Liver (tissue), 9 donors: Measurements from ENCODE around the gene JAG2. TPM values are rescaled to one million over a fixed set of nuclear protein-coding genes. Genes with fewer than 3 reads are reported as not detected.
A peak's percentile ranks its signal among the peaks of the same experiment; 100 is the strongest.

Experiments used
- DNase-seq: peaks from one replicate; pipeline ENCODE4 v3.0.0-alpha.2; 2017; ENCODE audit warnings: low spot score
- H3K27ac ChIP-seq, 2 donors: one replicate each; pipeline ENCODE4 v1.7.0; 2013; ENCODE audit warnings: inconsistent platforms in 2 of 2, low read length in 2 of 2, control low read depth in 1 of 2, low read depth in 1 of 2, mild to moderate bottlenecking in 1 of 2
- H3K27me3 ChIP-seq, 4 donors: one replicate each; pipeline versions ENCODE4 v1.6.1 to v1.7.0; 2013; ENCODE audit warnings: low read length in 3 of 4, inconsistent platforms in 1 of 4, mild to moderate bottlenecking in 1 of 4, moderate library complexity in 1 of 4; ENCODE audit not compliant: control insufficient read depth in 4 of 4, insufficient read depth in 4 of 4
- H3K36me3 ChIP-seq, 4 donors: one replicate each; pipeline versions ENCODE4 v1.6.1 to v1.7.0; 2013; ENCODE audit warnings: low read length in 3 of 4, mild to moderate bottlenecking in 3 of 4, low read depth in 1 of 4, moderate library complexity in 1 of 4; ENCODE audit not compliant: control insufficient read depth in 4 of 4, insufficient read depth in 3 of 4
- H3K4me1 ChIP-seq, 4 donors: one replicate each; pipeline versions ENCODE4 v1.6.1 to v1.7.0; 2013; ENCODE audit warnings: low read length in 3 of 4, mild to moderate bottlenecking in 3 of 4, moderate library complexity in 1 of 4; ENCODE audit not compliant: control insufficient read depth in 4 of 4, insufficient read depth in 4 of 4
- H3K4me3 ChIP-seq, 3 donors: one replicate each; pipeline versions ENCODE4 v1.6.1 to v1.7.0; 2013; ENCODE audit warnings: low read length in 3 of 3, control low read depth in 1 of 3, low read depth in 1 of 3, mild to moderate bottlenecking in 1 of 3
- H3K9ac ChIP-seq, 2 donors: one replicate each; pipeline ENCODE4 v1.7.0; 2013; ENCODE audit warnings: low read length in 2 of 2, mild to moderate bottlenecking in 2 of 2, moderate library complexity in 2 of 2, control low read depth in 1 of 2, low read depth in 1 of 2
- H3K9me3 ChIP-seq, 4 donors: one replicate each; pipeline versions ENCODE4 v1.6.1 to v1.7.0; 2013; ENCODE audit warnings: low read length in 3 of 4; ENCODE audit not compliant: control insufficient read depth in 4 of 4
- ATF3 ChIP-seq: IDR thresholded peaks from 2 replicates; pipeline ENCODE4 v1.6.1; 2016; ENCODE audit warnings: antibody characterized with exemption
- CTCF ChIP-seq: fragments of 150-350 bp; IDR thresholded peaks from 2 replicates; pipeline ENCODE4 v1.5.1; 2017; ENCODE audit warnings: improper control_type of control experiment, low read depth, low read length; ENCODE audit not compliant: missing input control
- EGR1 ChIP-seq, 2 donors: IDR thresholded peaks; 2 replicates each; pipeline ENCODE4 v1.6.1; 2016 to 2018; ENCODE audit warnings: antibody characterized with exemption in 2 of 2, low read depth in 2 of 2
- FOXA1 ChIP-seq: IDR thresholded peaks from 2 replicates; pipeline ENCODE4 v1.6.1; 2016; ENCODE audit warnings: antibody characterized with exemption
- FOXA2 ChIP-seq: IDR thresholded peaks from 2 replicates; pipeline ENCODE4 v1.6.1; 2016; ENCODE audit warnings: antibody characterized with exemption
- GABPA ChIP-seq, 2 donors: IDR thresholded peaks in 1 of 2; conservative IDR thresholded peaks in 1 of 2; 2 replicates each; pipeline ENCODE4 v1.6.1; 2016; ENCODE audit warnings: antibody characterized with exemption in 2 of 2, mild to moderate bottlenecking in 1 of 2, moderate library complexity in 1 of 2
- HNF4A ChIP-seq, 2 donors: conservative IDR thresholded peaks; 2 replicates each; pipeline ENCODE4 v1.6.1; 2016; ENCODE audit warnings: antibody characterized with exemption in 2 of 2, mild to moderate bottlenecking in 2 of 2
- HNF4G ChIP-seq: IDR thresholded peaks from 2 replicates; pipeline ENCODE4 v1.6.1; 2016; ENCODE audit warnings: antibody characterized with exemption
- MAX ChIP-seq: IDR thresholded peaks from 2 replicates; pipeline ENCODE4 v1.6.1; 2016; ENCODE audit warnings: antibody characterized with exemption
- RAD21 ChIP-seq, 2 donors: IDR thresholded peaks; 2 replicates each; pipeline ENCODE4 v1.6.1; 2016; ENCODE audit warnings: antibody characterized with exemption in 2 of 2, mild to moderate bottlenecking in 2 of 2
- REST ChIP-seq: IDR thresholded peaks from 2 replicates; pipeline ENCODE4 v1.6.1; 2016; ENCODE audit warnings: antibody characterized with exemption, mild to moderate bottlenecking
- YY1 ChIP-seq: IDR thresholded peaks from 2 replicates; pipeline ENCODE4 v1.6.1; 2016; ENCODE audit warnings: antibody characterized with exemption, mild to moderate bottlenecking
- WGBS: extraction: QIAGEN DNeasy Blood & Tissue Kit; methylation state at CpG from one replicate; pipeline ENCODE4 v1.1.7; 2013; 5-methylcytosine and 5-hydroxymethylcytosine counted together
- polyA plus RNA-seq, 2 donors: library from polyadenylated mRNA; stranded (reverse) in 1 of 2; unstranded in 1 of 2; fragments of 200-250 nt in 1 of 2; fragments of >200 nt in 1 of 2; fragmentation: Nextera tagmentation in 1 of 2; extraction: Ambion mirVana in 1 of 2; gene quantifications; one replicate each; pipeline versions ENCODE4 v1.2.1 to v1.2.3, GENCODE V29; 2013 to 2015
- total RNA-seq, 2 donors: library from RNA; depleted of rRNA; stranded (reverse); fragments of >200 nt; gene quantifications; one replicate each; pipeline ENCODE4 v1.2.3, GENCODE V29; 2014
- donor health status: healthy.
- donor health status: healthy.
- donor health status: healthy.
- donor health status: healthy.
- donor health status: healthy.

JAG2 gene
- total and polyA plus RNA-seq, 4 donors: 0.24 to 1.0 (median 0.54) TPM

- WGBS: 11% methylated on average over 54 of the region's 54 CpGs
- Histone ChIP-seq H3K27ac (no peak overlapping the region), H3K27me3 (peaks cover 0 to 3% (median 0%) of the 10 kb centered on the region in 4 donors), H3K36me3 (no peaks in the 10 kb centered on the region), H3K9me3 (no peaks in the 10 kb centered on the region), H3K4me3 (peak overlapping the region in 1 of 3 donors; percentile 64), H3K4me1 (peaks cover 0 to 12% (median 11%) of the 10 kb centered on the region in 4 donors), H3K9ac (no peak overlapping the region)
- TF ChIP-seq MAX (no peak), HNF4A (conservative IDR thresholded peaks at IDR 0.05) (no peak), HNF4G (no peak), RAD21 (IDR thresholded peaks at IDR 0.05) (peak in 1 of 2 donors; percentile 37), REST (no peak), FOXA2 (no peak), CTCF (peak; percentile 17)
- no peak for DNase-seq
Observed at GRCh38 chr14:105168979-105169507, 467 bp upstream of the JAG2 start.

GRCh38 chr14:105168093-105168420 is 519 bp downstream of the JAG2 start:
- Histone ChIP-seq H3K36me3 (no peaks in the 10 kb centered on the region), H3K27me3 (peaks cover 0 to 3% (median 0%) of the 10 kb centered on the region in 4 donors), H3K9me3 (no peaks in the 10 kb centered on the region), H3K27ac (no peak overlapping the region), H3K9ac (no peak overlapping the region), H3K4me3 (peak overlapping the region in 1 of 3 donors; percentile 64), H3K4me1 (peaks cover 0 to 12% (median 11%) of the 10 kb centered on the region in 4 donors)
- DNase-seq: no peak
- WGBS: 1% methylated on average over 46 of the region's 46 CpGs
- TF ChIP-seq YY1 (no peak), EGR1 (IDR thresholded peaks at IDR 0.05; ENCODE audit: low read depth in 2 of 2) (no peak)

- TF ChIP-seq FOXA2 (no peak), GABPA (IDR thresholded peaks at IDR 0.05 in 1 of 2, conservative IDR thresholded peaks at IDR 0.05 in 1 of 2) (no peak), ATF3 (no peak), HNF4A (conservative IDR thresholded peaks at IDR 0.05) (no peak), FOXA1 (no peak)
- no peak for DNase-seq
- no peak overlapping the region for H3K9ac ChIP-seq
- peaks cover 0 to 12% (median 11%) of the 10 kb centered on the region in 4 donors for H3K4me1 ChIP-seq
- H3K36me3 ChIP-seq: no peaks in the 10 kb centered on the region
- no peak overlapping the region for H3K27ac ChIP-seq
- H3K27me3 ChIP-seq: peaks cover 0 to 3% (median 0%) of the 10 kb centered on the region in 4 donors
- no peaks in the 10 kb centered on the region for H3K9me3 ChIP-seq
- 7% methylated on average over 116 of the region's 116 CpGs for WGBS
- H3K4me3 ChIP-seq: peak overlapping the region in 1 of 3 donors; percentile 64
Observed at GRCh38 chr14:105167303-105168092, 1.1 kb downstream of the JAG2 start.
